Measurements from ENCODE around the gene RFPL4AL1.
"Not testable (repeated sequence)": the region's sequence is repeated elsewhere in the genome, so short reads cannot be mapped to it uniquely, and the experiment has no call there.

The RFPL4AL1 gene

DNA sequence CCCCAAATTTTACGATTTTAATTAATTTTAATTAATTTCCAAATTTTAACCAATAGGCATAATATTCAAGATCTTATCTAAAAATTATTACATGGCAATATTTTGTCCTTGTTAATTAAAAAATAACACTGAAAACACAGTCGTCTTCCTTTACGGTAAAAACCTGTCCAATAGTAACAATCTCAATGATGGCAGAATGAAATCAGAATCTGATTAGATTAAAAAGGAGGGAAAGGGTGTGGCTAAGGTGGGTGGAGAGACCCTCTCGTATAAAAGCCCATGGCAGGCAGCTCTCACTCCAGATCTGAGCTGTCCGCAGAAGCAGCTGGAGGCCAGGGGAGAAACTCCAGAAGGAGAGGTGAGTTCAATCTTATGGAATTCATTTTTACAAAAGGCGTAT is at the start of gene RFPL4AL1:
RFPL4AL1 (plus strand) TSS at position 301 of the 400 bp plus-strand sequence. CDS start 2,687 bp downstream, outside the sequence.
- not testable (repeated sequence) for H3K4me3 ChIP-seq (ENCODE audit: low read depth, low read length)

DNA sequence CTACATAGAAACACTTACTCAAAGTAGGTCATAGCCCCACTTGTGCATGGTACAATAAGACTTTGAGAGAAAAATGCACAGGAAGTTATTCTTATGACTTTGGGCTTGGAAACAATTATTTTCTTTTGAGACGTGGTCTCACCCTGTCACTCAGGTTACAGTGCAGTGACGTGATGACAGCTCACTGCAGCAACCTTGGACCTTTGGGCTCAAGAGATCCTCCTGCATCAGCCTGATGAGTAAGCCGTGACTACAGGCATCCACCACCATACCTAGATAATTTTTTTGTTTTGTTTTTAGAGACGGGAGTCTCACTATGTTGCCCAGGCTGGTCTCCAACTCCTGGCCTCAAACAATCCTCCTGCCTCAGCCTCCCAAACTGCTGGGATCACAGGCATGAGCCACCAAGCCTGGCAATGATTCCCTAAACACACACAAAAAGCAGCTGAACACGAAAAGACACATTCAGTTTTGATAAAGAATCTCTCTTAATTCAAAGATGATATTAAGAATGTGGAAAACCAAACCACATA is 48.6 kb upstream of the RFPL4AL1 start:
- no peak for DNase-seq (ENCODE audit: low read depth)
- no peak for TF ChIP-seq CTCF (conservative IDR thresholded peaks at IDR 0.05; ENCODE audit: low read depth, low read length)
- no peak overlapping the region for H3K4me3 ChIP-seq (ENCODE audit: low read depth, low read length)

More for the DNA sequence above, at the start of gene RFPL4AL1:
- DNase-seq (ENCODE audit: low read depth): not testable (repeated sequence)

GRCh38 chr19:55720801-55721200 is 48.1 kb upstream of the RFPL4AL1 start:
- H3K4me3 ChIP-seq (ENCODE audit: low read depth, low read length): no peak overlapping the region
- no peak for TF ChIP-seq CTCF (conservative IDR thresholded peaks at IDR 0.05; ENCODE audit: low read depth, low read length)
- DNase-seq (ENCODE audit: low read depth): no peak

- TF ChIP-seq CTCF (conservative IDR thresholded peaks at IDR 0.05; ENCODE audit: low read depth, low read length): no peak
- no peak overlapping the region for H3K4me3 ChIP-seq (ENCODE audit: low read depth, low read length)
- no peak for DNase-seq (ENCODE audit: low read depth)
These were observed 45.4 kb upstream of the RFPL4AL1 start for GRCh38 chr19:55723491-55723890.

GRCh38 chr19:55730378-55730777 is 38.5 kb upstream of the RFPL4AL1 start:
- not testable (repeated sequence) for H3K4me3 ChIP-seq (ENCODE audit: low read depth, low read length); DNase-seq (ENCODE audit: low read depth)

GRCh38 chr19:55738302-55738701 is 30.6 kb upstream of the RFPL4AL1 start, which contains the start of gene NLRP9:
NLRP9 (minus strand) TSS chr19:55738402; CDS start chr19:55738374, 28 bp downstream.
- TF ChIP-seq CTCF (conservative IDR thresholded peaks at IDR 0.05; ENCODE audit: low read depth, low read length): no peak
- no peak within 1 kb of the TSS for H3K4me3 ChIP-seq (ENCODE audit: low read depth, low read length)
- no peak for DNase-seq (ENCODE audit: low read depth)

DNA sequence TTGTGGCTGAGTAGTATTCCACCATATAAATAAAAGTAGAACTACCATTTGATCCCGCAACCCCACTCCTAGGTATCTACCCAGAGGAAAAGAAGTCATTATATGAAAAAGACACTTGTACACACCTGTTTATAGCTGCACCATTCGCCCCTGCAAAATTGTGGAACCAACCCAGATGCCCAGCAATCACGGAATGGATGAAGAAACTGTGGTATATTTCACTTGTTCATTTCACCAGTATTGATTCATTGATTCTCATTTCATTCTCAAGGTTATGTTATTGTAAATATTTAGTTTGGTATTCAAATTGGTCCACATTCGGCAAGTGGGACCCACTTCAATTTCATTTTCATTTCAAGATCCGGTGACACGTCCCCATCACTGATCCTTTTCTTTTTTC is 18.2 kb upstream of the RFPL4AL1 start:
- DNase-seq (ENCODE audit: low read depth): no peak
- TF ChIP-seq CTCF (conservative IDR thresholded peaks at IDR 0.05; ENCODE audit: low read depth, low read length): no peak
- H3K4me3 ChIP-seq (ENCODE audit: low read depth, low read length): no peak overlapping the region

- DNase-seq (ENCODE audit: low read depth): no peak
- no peak overlapping the region for H3K4me3 ChIP-seq (ENCODE audit: low read depth, low read length)
- TF ChIP-seq CTCF (conservative IDR thresholded peaks at IDR 0.05; ENCODE audit: low read depth, low read length): no peak
These were observed 15.5 kb upstream of the RFPL4AL1 start for GRCh38 chr19:55753401-55753800.

- H3K4me3 ChIP-seq (ENCODE audit: low read depth, low read length); DNase-seq (ENCODE audit: low read depth): not testable (repeated sequence)
These were observed 12.1 kb upstream of the RFPL4AL1 start for GRCh38 chr19:55756808-55757207.

- H3K4me3 ChIP-seq (ENCODE audit: low read depth, low read length); DNase-seq (ENCODE audit: low read depth): not testable (repeated sequence)
These were observed 10.1 kb upstream of the RFPL4AL1 start, which contains the start of gene RFPL4A for GRCh38 chr19:55758797-55759196. RFPL4A (plus strand) TSS chr19:55759097; CDS start chr19:55761801, 2,704 bp downstream.

All from choroid plexus epithelial cell (primary cell).